MM.1S (cell line): Measurements from ENCODE around the gene SP8.

Experiments
- CTCF ChIP-seq: fragments of 300-600 bp; sonication (generic); IDR thresholded peaks from 2 replicates; pipeline ENCODE4 v1.5.1; 2016; ENCODE audit warnings: antibody characterized with exemption, low read length, mixed read lengths
- EZH2phosphoT487 ChIP-seq: fragments of 300-600 bp; sonication (generic); IDR thresholded peaks from 2 replicates; pipeline ENCODE4 v1.6.1; 2018; ENCODE audit warnings: antibody characterized with exemption, low read length

GRCh38 chr7:20741801-20742200 is 44.9 kb downstream of the SP8 start:
- TF ChIP-seq CTCF: no peak
- TF ChIP-seq EZH2phosphoT487: no peak
